ENCODE data around the gene MAPK7.

Gene MAPK7

DNA sequence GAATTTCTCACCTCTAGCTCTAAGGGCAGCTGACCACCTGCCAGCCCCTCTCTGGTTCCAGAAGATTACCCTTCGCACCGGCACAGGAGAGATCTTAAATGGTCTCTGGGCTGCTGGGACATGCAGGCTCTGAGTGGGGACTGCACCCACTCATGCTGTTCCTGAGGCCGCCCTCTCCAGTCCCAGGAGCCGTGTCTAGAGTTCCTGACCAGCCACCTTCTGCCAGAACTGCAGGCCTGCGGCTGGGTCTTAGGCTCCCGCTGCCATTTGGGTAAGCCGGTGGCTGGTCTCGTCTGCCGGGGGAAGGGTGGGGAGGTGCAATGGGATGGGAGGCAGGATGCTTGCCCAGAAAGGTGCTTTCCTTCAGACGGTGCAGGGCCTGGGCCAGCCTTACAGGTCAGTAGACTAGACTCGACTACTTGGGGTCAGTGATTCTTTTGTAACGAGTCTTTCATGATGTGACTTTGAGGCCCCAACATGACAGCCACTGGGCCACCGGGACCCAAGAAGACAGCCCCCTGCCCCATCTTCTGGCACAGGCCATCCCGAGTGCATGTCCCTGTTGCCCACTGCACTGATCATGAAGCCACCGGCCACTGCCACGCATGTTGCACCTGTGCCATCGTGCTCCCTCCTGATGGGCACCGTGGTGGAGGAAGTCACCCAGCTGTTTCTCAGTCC, 42.2 kb upstream of the MAPK7 start:
- ChIA-PET CTCF (no interaction called here), POLR2A (no interaction called here)
- DNase-seq (ENCODE audit: low read depth, low spot score), result no peak
- TF ChIP-seq, protein P1, sequence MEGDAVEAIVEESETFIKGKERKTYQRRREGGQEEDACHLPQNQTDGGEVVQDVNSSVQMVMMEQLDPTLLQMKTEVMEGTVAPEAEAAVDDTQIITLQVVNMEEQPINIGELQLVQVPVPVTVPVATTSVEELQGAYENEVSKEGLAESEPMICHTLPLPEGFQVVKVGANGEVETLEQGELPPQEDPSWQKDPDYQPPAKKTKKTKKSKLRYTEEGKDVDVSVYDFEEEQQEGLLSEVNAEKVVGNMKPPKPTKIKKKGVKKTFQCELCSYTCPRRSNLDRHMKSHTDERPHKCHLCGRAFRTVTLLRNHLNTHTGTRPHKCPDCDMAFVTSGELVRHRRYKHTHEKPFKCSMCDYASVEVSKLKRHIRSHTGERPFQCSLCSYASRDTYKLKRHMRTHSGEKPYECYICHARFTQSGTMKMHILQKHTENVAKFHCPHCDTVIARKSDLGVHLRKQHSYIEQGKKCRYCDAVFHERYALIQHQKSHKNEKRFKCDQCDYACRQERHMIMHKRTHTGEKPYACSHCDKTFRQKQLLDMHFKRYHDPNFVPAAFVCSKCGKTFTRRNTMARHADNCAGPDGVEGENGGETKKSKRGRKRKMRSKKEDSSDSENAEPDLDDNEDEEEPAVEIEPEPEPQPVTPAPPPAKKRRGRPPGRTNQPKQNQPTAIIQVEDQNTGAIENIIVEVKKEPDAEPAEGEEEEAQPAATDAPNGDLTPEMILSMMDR (IDR thresholded peaks at IDR 0.05; ENCODE audit: insufficient read depth, low read length, missing control alignments), result no peak
- no peak overlapping the region for H3K4me3 ChIP-seq (ENCODE audit: low read depth, low read length)

DNA sequence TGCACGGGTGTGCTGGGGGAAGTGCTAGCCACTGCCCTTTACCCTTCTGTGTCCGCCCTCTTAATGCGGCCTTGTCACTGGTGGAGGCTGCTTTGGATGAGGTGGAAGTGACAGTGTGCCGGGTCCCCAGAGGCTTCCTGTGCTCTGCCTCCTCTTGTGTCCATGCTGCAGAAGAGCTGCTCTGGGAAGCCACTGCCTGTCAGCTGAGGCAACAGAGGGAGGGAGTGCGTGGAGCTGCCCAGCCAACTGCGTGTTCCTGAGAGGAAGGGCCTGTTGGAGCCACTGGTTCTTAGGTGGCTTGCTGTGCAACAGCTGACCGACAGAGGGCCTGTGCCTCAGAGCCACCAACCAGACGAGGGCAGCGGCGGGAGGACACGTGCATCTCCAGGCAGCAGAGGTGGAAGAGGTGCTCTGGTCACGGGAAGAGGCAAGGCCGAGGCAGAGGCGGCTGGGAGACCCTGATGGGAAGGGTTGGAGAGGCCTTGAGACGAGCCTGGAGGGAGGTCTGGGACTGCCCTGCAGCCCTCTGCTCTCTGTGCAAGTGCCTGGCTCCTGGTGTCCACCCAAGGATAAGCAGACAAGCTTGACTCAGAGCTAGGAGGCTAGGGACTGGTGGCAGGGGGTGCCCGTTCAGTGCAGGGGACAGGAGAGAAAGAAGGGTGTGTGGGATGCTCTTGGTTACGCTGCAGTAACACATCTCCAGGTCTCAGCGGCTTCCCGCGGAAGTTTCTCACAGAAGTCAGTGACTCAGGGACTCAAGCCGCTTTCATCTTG, 41.2 kb upstream of the MAPK7 start:
- TF ChIP-seq, protein P1 (IDR thresholded peaks at IDR 0.05; ENCODE audit: insufficient read depth, low read length, missing control alignments), result peak; percentile 6
- no peak for DNase-seq (ENCODE audit: low read depth, low spot score)
- no peak overlapping the region for H3K4me3 ChIP-seq (ENCODE audit: low read depth, low read length)
- ChIA-PET CTCF (interaction anchor here (1.1 to 1.7 kb wide), 2 partner anchors 10 to 19 kb away, joined by 3 to 5 read pairs; no protein-coding TSS in a partner anchor), POLR2A (no interaction called here)

- TF ChIP-seq, protein P1 (IDR thresholded peaks at IDR 0.05; ENCODE audit: insufficient read depth, low read length, missing control alignments), result no peak
- no peak for DNase-seq (ENCODE audit: low read depth, low spot score)
- H3K4me3 ChIP-seq (ENCODE audit: low read depth, low read length), result no peak overlapping the region
- ChIA-PET POLR2A (no interaction called here), CTCF (interaction anchor here (1.1 to 1.7 kb wide), 2 partner anchors 9 to 19 kb away, joined by 3 to 5 read pairs; no protein-coding TSS in a partner anchor)
These were observed 40.6 kb upstream of the MAPK7 start for GRCh38 chr17:19337712-19338023.

DNA sequence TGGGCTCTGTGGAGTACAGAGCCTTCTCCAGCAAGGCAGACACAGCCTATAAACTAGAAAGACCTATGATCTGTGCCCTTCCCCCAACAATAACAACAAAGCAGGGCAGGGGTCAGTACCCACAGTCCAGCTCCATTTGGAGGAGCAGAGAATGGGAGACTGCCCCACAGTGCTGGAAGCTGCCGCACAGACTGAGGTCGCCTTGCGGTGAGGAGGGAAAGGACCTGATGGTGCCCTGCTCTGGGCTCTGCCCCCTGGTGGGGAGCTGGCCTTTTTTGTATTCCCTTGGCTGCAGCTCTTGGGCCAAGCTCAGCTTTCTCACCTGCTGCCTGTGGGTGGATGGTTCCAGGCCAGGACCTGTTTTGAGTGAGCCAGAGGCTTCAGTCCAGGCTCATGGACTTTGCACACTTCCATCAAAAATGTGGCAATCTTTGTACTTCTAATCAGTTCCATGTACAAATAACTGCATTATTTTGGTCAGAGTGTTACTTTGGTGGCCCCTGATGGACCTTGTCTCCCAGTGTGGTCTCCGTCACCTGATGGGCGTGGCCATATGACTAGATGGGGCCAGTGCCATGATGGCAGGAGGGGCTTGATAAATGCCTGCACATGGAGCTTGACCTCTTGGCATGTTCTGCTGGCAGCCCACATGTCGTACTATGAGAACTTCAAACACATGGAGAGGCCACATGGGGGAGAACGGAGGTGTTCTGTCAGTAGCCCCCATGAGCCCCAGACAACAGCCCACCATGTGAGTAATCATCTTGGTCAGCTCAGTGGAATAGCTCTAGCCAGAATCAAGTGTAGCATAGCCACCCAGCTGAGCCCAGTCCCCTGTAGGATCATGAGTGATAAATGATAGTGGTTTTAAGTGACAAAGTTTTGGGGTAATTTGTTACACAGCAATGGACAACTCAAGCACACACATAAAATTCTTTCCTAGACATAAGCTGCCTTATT, 40.0 kb upstream of the MAPK7 start:
- CTCF ChIA-PET, result interaction anchor here (0.7 to 2.2 kb wide), 6 partner anchors 9 to 109 kb away, joined by 3 to 15 read pairs (median 3); partner anchors contain the start of gene B9D1
- DNase-seq (ENCODE audit: low read depth, low spot score), result no peak
- POLR2A ChIA-PET, result interaction anchor here (0.6 kb wide), 1 partner anchor 24 kb away, joined by 3 read pairs; the partner anchor contains the start of gene B9D1
- H3K4me3 ChIP-seq (ENCODE audit: low read depth, low read length), result no peak overlapping the region
- TF ChIP-seq, protein P1 (IDR thresholded peaks at IDR 0.05; ENCODE audit: insufficient read depth, low read length, missing control alignments), result peak; percentile 50

GRCh38 chr17:19339341-19339815, 38.9 kb upstream of the MAPK7 start:
- TF ChIP-seq, protein P1 (IDR thresholded peaks at IDR 0.05; ENCODE audit: insufficient read depth, low read length, missing control alignments), result no peak
- DNase-seq (ENCODE audit: low read depth, low spot score), result no peak
- CTCF ChIA-PET, result interaction anchor here (0.7 to 2.2 kb wide), 3 partner anchors 10 to 108 kb away, joined by 3 to 15 read pairs (median 3); partner anchors contain the start of gene B9D1
- H3K4me3 ChIP-seq (ENCODE audit: low read depth, low read length), result no peak overlapping the region
- POLR2A ChIA-PET, result no interaction called here
